Liver (tissue), 3 donors: ENCODE results near the gene SLC14A1.

ENCODE experiments used
- ATF3 ChIP-seq: IDR thresholded peaks from 2 replicates; pipeline ENCODE4 v1.6.1; 2016; ENCODE audit warnings: antibody characterized with exemption
- CTCF ChIP-seq: fragments of 150-350 bp; IDR thresholded peaks from 2 replicates; pipeline ENCODE4 v1.5.1; 2017; ENCODE audit warnings: improper control_type of control experiment, low read depth, low read length; ENCODE audit not compliant: missing input control
- FOXA1 ChIP-seq: IDR thresholded peaks from 2 replicates; pipeline ENCODE4 v1.6.1; 2016; ENCODE audit warnings: antibody characterized with exemption
- GABPA ChIP-seq, 2 donors: IDR thresholded peaks in 1 of 2; conservative IDR thresholded peaks in 1 of 2; 2 replicates each; pipeline ENCODE4 v1.6.1; 2016; ENCODE audit warnings: antibody characterized with exemption in 2 of 2, mild to moderate bottlenecking in 1 of 2, moderate library complexity in 1 of 2
- JUND ChIP-seq, 2 donors: IDR thresholded peaks; 2 replicates each; pipeline ENCODE4 v1.6.1; 2016; ENCODE audit warnings: antibody characterized with exemption in 2 of 2
- MAX ChIP-seq: IDR thresholded peaks from 2 replicates; pipeline ENCODE4 v1.6.1; 2016; ENCODE audit warnings: antibody characterized with exemption
- RAD21 ChIP-seq, 2 donors: IDR thresholded peaks; 2 replicates each; pipeline ENCODE4 v1.6.1; 2016; ENCODE audit warnings: antibody characterized with exemption in 2 of 2, mild to moderate bottlenecking in 2 of 2
- REST ChIP-seq: IDR thresholded peaks from 2 replicates; pipeline ENCODE4 v1.6.1; 2016; ENCODE audit warnings: antibody characterized with exemption, mild to moderate bottlenecking
- RXRA ChIP-seq, 2 donors: IDR thresholded peaks; 2 replicates each; pipeline ENCODE4 v1.6.1; 2017 to 2018; ENCODE audit warnings: antibody characterized with exemption in 2 of 2, mild to moderate bottlenecking in 1 of 2
- TAF1 ChIP-seq: conservative IDR thresholded peaks from 2 replicates; pipeline ENCODE4 v1.6.1; 2016; ENCODE audit warnings: antibody characterized with exemption, mild to moderate bottlenecking
- YY1 ChIP-seq: IDR thresholded peaks from 2 replicates; pipeline ENCODE4 v1.6.1; 2016; ENCODE audit warnings: antibody characterized with exemption, mild to moderate bottlenecking
- ZBTB33 ChIP-seq: IDR thresholded peaks from 2 replicates; pipeline ENCODE4 v1.6.1; 2016; ENCODE audit warnings: antibody characterized with exemption
- donor health status: healthy.
- donor health status: healthy.

GRCh38 chr18:45788861-45789260 is 64.9 kb downstream of the SLC14A1 start:
- no peak for TF ChIP-seq CTCF
- no peak for TF ChIP-seq REST
- TF ChIP-seq RAD21 (IDR thresholded peaks at IDR 0.05): no peak
- TF ChIP-seq ATF3: no peak
- TF ChIP-seq GABPA (IDR thresholded peaks at IDR 0.05 in 1 of 2, conservative IDR thresholded peaks at IDR 0.05 in 1 of 2): no peak
- no peak for TF ChIP-seq MAX
- no peak for TF ChIP-seq TAF1
- no peak for TF ChIP-seq JUND (IDR thresholded peaks at IDR 0.05)
- no peak for TF ChIP-seq RXRA (IDR thresholded peaks at IDR 0.05)
- TF ChIP-seq ZBTB33: no peak
- TF ChIP-seq YY1: no peak
- TF ChIP-seq FOXA1: no peak
